HG03095 (cell line): Measurements from ENCODE around the gene FAM76B.

Source experiments
- ATAC-seq: cut with Tn5 transposase; IDR thresholded peaks from one replicate; pipeline ENCODE4 v1.9.1; 2021; ENCODE audit warnings: moderate library complexity; ENCODE audit not compliant: unreplicated experiment

FAM76B gene

DNA sequence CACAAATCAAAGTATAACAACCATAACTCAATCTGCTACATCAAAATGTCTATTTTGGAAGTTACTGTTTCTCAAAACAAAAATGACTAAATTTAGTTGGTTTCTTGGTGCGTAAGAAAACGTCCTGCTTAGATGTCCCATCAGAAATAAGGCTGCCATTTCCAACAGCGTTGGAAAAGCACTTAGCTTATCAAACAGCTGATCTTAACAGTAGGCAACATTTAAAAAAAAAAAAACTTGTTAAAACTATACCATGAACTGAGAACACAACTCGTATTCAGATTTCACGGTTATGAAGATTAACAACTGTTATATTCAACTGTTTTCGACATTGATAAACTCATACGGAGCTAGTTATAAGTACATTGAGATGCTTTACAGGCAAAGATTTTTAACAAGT, 3.1 kb upstream of the FAM76B start:
- no peak for ATAC-seq

DNA sequence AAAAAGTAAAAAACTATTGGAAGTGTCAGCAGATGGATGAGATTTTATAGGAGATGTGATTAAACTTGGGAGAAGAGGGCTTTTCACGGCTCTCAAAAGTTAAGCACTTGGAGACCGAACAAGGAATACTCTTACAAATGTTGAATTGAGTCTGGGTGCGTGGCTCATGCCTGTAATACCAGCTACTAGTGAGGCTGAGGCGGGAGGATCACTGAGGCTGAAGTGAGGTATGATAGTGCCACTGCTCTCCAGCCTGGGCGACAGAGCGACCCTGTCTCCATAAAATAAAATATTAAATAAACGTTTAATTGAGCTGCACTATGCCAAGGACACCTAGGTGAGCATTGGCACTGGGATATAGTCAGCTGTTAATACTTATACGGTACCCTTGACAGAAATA, 2.6 kb upstream of the FAM76B start:
- ATAC-seq = no peak

DNA sequence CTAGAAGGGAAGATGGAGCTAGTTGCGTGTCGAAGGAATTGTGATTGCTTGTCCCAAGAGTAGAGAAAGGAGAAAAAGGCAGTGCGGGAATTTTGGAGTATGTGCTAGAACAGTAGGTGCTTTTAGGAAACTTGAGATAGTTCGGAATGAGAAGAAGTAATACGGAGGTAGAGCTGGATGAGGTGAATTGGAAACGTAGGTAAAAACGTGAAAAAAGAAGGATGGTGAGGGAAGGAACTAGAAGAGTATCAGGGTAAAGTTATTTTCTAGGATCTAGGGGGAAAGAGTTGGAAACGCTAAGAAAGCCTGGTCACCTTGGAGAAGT, 2.1 kb upstream of the FAM76B start:
- no peak for ATAC-seq

DNA sequence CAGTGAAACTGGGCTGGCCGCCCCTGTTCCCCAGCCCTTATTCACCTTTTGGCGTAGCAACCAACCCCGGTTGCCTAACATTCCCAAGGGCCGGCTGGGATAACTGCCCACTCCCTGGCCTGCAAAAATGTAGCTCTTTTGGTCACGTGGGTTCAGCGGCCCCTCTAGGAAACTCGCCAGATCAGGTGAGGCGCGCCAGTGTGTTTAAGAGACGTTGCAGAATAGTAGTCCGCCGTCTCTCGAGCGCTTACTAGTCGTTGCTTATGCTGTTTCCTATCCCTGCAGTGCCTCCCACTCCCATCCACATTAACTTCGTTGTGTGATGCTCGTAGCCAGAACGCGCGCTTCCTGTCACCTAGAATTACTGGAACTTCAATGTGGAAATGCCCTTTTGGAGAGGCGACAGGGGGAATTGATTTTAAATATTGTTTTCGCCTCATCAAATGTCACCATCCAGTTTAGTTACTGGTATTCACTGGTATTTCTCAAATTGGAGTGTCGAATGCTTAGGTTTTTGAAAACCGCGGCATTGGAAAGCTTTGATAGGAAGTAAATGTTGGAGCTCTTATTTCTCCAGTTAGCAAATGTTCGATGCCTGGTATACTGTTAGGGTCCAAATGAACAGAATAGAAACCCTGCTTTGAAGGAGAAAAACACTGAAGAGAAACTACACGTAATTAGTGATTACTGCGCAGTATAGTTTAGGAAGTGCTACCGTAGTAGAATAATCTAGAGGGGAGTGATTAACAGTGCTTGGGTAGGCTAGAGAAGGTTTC, 1.5 kb upstream of the FAM76B start:
- ATAC-seq = no peak

DNA sequence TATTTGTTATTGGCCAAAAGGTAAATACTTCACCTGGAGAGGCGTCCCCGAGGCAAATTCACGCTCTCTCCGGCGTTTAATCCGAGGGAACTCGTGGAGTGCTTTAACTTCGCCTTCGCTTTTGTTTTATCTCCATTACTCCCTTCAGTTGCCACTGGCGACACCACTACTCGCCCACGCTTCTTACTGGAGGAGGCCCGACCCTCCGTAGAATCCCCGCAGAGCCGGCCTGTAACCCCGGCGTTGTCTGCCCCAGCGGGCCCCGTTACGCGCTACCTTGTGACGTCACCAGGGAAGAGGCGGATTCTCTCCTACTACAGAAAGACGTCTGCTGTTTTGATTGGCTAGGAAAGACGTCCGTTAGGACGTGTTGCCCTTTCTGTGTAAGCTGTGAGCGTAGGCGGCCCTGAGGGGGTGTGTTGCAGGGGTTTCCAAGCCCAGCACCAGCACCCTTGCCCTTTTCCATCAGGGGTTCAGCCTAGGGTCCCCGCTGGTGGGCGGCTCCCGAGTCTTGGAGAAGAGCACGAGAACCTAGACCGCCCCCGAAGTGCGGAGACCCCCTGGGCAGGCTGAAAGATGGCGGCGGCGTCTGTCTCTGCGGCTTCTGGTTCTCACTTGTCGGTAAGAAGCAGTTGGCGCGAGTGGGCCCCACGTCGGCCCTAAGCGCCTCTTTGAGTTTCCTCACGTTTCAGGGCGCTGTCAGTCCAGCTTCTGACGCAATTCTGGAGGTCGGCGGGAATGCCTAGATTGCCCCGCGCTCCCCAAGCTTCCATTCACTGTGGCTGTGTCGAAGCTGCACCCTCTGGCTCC, 746 bp upstream of the FAM76B start, which contains the start of gene CEP57:
Gene CEP57, plus strand, starts transcription at position 376 of the 810 bp plus-strand sequence. Its CDS starts 201 bp downstream, at position 577.
- peak; percentile 61 for ATAC-seq

DNA sequence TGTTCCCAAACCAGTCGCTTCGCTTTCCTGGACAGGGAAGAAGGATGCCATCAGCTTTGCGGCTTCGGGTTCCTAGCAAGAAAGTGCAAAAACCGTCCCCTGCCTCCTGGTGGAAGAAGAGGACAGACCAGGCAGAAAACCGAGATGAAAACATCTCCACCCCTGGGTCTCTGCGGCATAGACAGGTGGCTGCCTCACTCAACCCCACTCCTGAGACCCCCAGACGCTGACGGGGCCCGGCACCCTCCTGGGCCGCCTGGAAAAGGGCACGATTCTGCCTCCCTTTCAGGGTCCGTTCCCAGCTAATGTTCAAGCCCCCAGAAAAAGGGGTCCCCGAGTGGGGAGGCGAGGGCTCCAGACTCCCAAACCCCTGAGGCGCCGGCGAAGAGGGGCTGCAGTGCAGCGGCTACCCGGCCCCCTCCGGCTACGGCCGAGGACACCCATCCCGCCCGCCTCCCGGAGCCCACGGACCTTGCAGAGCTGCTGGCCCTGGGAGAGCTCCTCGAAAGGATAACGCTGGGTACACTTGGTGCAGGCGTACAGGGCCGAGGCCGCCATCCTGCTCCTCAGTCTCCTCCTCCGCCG, 569 bp downstream of the FAM76B start:
- ATAC-seq = no peak

DNA sequence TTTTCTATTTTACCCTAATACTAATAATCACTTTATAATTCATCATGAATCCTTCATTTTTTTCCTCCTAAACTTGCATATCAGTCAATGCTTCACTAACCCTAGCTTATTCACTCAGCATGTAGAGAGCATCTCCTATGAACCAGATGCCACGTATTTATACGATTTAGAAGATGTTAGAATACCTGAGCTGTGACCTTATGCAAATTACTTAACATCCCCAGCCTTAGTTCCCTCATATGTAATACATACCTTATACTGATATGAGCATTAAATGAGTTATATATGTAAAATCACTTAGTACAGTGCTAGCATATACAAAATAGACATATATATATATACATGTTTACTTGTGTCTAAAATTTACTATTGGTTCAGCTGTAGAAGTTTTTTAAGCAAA, 9.0 kb downstream of the FAM76B start:
- ATAC-seq = no peak

DNA sequence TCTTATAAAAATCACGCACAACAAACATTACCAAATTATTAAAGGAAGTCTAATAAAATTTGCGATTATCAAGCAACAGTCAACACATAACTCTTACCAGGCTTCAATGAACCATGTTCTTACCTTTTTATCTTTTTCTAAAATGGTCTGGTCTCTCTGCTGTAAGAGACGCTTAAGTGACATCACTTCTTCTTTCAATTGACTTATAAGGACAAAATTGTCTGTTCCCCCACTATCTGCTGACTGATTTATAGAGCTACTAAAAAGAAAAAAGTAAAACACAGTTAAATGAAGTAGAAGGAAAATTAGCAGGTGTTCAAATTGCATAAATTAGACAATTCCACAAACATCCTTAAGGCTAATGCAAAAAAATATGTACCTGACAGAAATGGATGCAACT, 10.9 kb downstream of the FAM76B start:
- peak; percentile 54 for ATAC-seq

DNA sequence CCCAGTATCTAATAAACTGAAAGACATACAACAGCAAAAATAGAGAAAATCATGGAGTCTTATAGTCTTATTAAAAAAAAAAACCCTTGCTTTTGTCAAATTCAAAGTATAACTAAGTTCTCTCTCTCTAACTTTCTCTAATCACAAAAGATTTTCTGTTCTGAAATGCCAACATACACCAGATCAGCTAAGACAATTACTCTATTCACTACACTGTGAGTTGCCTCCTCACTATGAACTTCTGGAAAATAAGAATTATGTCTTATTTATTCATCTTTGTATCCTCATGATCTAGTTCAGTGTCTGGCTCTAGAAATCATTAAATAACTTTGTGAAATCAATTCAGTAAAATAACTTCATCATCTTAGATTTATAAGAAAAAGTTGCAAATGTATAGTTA, 12.7 kb downstream of the FAM76B start:
- no peak for ATAC-seq

DNA sequence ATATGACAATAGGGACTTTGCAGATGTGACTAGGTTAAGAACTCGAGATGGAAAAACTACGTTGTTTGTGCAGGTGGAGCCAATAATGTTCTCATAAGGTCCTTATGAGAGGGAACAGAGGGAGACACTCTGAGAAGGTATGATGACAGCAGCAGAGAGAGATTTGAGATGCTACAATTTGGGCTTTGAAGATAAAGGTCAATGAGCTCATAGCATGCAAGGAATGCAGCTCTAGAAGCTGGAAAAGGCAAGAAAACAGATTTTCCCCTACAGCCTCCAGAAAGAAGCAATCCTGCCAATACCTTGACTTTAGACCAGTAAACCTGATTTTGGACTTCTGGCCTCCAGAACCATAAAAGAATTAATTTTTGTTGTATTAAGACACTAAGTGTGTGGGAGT, 21.1 kb downstream of the FAM76B start:
- no peak for ATAC-seq

DNA sequence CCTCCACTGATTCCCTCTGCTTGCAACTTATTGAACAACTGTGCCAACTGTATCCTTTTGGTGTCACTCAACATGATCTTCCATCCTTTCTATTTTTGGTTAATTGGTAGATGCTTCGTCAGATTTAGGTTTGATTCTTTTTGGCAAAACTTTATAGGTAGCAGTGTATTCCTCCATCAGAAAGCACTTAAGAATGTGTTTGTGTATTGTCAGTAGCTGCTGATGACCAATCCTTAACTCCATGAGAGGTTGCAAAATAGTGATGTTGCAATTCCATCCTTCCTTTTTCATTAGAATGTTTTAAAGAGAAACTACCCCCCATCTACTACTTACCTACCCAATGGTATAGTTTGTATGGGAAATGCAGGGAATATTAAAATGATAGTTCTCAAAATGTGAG, 22.1 kb downstream of the FAM76B start:
- no peak for ATAC-seq

DNA sequence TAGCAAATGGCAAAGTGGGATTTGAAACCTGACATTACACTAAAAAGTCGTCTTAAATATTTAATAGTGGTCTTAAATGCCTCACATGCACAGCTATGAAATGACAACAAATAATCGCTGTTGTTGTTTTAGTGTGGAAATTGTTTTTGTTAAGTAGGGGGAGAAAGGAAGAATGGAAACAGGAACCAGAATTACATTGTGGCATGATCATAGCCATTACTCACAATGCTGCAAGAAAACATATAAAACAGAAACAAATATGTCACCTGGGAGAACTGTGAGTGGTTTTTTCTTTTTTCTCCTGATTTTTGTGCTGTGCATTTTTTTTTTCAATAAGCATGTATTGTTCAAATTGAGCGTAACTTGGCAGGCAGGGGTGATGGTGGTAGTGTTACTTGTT, 22.9 kb downstream of the FAM76B start:
- no peak for ATAC-seq

DNA sequence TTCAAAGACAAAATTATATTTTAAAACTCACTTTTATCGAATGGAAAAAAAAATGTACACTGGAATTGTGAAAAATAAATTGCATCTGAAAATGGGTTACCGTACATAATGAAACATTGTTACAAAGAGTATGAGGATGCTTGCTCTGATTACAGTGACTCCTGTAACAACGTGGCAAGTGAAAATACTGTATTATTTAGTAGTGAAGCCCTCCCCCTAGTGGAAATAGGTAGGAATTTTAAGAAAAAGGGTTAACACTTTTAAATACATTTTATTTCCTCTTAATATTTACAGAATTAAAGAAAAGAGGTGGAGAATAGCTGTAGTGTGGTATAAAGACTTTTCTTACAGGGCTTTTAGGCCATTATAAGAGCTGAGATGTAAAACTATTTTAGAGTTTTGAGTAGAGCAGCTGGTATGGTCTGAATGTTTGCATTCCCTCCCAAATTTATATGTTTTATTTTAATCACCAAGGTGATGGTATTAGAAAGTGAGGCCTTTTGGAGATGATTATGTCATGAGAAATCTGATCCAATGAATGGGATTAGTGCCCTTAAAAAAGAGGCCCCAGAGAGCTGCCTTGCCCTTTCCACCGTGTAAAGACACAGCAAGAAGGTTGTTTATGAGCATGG, 25.2 kb downstream of the FAM76B start:
- ATAC-seq = no peak

DNA sequence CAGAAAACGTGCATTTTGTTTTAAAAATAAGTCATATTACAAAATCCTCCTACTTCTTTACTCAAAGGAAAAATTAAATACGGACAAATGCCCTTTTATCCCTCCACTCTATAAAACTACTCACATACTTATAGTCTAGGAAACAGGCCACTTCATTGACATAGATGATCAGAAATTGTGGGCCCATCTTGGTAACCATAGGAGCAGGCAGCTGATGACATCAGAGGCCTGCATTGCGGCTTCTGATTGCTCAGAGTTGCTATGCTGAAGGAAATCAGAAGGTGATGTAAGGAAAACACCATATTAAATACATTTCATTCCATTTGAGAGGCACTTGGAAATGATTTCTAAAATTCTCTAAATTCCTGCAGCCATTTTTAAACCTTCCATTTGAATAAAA, 27.0 kb downstream of the FAM76B start:
- ATAC-seq = no peak

DNA sequence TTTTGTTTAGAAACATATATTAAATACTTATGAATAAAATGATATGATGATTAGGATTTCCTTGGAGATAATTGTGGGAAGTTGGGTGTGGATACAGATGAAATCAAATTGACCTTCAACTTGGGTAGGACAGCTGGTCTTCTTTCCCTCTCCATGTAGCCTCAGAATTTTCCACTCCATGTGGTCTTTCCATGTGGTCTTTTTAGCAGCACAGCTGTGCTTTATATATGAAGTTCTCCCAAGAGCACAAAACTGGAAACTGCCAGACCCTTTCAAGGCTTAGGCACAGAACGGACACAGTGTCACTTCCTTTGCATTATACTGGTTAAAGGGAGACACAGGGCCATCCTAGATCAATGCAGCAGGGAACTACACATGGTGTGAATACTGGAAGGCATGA, 28.6 kb downstream of the FAM76B start:
- no peak for ATAC-seq

DNA sequence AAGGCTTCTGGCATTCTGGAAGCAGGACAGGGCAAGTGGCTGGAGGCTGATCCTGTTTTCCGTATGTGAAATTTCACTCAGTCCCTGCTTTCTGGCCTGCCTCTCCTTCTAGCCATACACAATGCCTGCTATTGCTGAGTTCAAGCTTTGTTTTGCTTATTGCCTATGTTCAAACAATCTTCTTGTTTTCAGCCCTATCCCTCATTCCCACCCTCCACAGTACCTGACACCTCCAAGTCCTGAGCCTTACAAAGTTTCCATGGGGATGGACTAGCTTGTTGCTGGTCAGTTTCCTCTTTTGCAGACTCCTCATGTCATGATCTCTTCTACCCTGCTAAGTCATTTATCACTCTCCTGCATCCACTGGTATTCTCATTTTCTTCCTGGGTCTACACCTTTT, 38.1 kb downstream of the FAM76B start:
- ATAC-seq = no peak

DNA sequence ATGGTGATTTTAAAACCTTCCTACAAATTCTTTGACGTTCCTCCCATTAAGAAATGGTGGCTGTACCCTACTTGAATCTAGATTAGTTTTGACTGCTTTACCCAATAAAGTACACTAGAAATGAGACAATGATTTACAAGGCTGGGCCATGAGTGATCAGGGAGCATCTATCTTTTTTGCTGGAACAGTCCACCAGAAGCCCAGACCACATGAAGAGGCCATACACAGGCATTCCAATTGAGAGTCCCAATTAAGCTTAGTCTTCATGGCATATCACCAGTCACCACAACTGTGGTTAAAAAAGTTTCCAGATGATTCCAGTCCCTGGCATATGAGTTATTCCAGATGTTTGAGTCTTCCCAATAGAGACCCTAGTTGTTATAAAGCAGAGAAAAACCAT, 39.5 kb downstream of the FAM76B start:
- no peak for ATAC-seq

DNA sequence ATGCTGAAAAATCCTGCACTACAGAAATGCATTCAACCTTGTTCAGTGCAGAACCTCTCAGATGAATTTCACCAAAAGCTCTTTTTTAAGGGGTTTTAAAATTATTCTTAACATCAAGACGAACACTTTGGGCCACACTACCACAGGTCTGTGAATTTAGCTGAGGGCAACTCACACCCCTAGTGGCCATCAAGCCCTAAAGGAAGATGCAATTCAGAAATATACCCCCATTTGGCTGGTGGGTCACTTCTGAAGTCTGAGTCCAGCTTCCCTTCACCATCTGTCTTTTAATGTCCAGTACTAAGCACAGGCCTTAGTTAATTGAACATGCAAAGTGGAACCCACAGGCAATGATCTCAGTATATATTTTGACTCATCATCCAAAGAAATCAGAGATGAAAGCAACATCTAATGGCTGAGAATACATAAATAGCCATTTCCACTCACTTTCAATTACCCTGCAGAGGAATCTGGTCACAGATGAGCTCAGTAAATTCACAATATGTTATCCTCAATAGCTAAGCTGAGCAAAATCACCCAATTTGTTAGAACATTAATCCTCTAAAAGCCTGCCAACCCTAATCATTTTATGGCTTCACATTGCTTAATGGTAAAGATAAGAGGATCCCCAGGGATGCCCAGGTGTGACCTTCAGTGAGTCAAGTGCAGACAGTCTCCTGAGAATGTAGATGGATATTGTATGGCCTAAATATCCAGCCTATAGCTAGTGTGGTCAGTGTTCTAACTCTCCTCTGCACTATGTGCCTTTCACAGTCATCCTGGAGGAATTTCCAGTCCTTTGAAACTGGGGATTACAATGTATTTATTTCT, 50.3 kb downstream of the FAM76B start:
- no peak for ATAC-seq

DNA sequence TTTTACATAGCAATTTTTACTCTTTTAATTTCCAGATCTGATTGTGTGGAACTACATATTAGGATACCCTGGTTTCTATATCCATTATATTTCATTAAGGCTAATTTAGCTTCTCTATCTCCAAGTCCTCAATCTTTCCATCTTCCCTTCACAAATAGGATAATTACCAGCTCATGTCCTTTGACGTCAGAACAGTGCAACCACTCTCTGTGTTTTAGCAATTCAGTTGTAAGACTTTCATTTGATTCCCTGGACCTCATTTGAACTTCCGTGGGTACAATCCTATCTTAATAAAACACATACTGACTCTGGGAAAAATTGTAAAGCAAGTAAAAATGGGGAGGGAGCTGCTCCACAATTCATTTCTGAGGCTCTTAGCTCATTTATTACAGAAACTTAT, 52.8 kb downstream of the FAM76B start:
- ATAC-seq = no peak

DNA sequence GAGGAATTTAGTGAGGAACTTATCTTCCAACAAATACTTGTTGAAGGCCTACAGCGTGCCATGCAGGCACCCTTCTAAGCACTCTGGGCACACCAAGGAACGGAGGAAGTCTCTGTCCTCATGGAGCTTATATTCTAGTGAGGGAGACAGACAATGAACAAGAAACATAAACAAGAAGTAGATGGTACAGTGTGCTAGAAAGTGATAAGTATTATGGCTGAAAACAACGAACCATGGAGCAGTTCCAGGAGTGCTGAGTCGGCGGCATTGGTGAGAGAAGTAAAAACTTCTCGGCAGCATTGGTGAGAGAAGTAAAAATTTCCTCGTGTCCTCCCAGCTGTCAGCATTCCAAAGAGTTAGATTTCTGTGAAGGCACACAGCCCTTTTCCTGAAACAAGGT, 53.2 kb downstream of the FAM76B start:
- ATAC-seq = no peak
